GM11168 (cell line): ENCODE data around the gene MYO5A.
"Not testable (repeated sequence)": the region's sequence is repeated elsewhere in the genome, so short reads cannot be mapped to it uniquely, and the experiment has no call there.

Experiments
- in situ Hi-C: fragments of 300-500 bp; cut with MboI; formaldehyde crosslinking; loops from one replicate; pipeline ENCODE4 v1.12.0; 2022; ENCODE audit warnings: low sequenced_read_pairs; ENCODE audit not compliant: unreplicated experiment

The MYO5A gene

DNA sequence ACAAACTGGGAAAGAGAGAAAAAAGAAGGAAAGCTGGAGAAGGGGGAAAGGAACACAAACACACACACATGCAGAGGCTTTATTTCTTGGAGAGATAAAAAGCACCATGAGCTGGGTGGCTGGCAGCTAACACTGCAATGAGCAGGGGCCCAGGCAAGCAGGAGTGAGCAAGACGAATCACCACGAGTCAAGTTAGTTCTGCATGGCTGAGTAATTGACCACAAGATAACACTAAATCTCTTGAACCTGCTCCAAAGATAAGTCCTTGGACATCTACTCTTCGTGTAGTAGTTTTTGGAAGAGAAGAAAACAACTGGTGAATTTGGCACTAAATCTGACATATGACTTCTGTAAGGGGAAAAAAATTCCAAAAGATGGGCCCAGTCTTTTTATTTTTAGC is 100.9 kb downstream of the MYO5A start:
- in situ Hi-C loops, result no loop called here

DNA sequence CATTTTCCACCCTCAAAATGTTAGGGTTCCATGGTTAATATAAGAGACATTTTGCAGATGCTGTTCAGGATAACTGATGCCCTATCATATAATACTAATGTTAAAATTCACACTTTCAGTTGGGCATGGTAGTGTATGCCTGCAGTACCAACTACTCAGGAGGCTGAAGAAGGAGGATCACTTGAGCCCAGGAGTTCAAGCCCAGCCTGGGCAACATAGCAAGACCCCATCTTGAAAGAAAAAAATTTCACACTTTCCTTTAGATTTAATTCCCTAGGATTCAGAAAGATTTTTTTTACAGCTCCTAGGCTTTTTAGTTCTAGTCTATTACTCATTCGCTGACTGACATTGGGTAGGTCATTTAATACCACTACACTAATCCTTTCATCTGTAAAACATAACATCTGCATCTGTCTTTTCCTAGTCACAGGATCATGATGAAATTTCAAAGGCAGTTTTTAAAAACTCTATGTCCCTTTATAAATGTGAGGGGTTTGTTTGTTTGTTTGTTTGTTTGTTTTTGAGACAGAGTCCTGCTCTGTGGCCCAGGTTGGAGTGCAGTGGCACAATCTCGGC is 103.7 kb downstream of the MYO5A start:
- in situ Hi-C loops, result no loop called here

DNA sequence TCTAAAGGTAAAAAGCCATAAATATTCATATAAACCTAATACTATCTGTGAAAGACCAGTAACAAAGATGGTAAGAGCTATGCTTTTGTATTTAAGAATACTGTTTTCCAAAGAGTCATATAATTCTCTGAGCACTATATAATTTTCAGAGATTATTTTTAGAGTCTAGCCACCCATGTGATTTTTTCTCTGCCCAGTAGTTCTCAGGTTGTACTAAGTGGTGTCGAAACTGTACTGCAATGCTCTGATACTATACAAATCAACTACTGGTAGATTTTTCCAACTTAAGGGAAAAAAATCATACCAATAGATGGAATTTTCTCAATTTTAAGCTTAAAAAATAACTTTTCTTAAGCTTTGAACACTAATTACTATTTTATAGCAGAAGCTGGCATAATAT is 104.8 kb downstream of the MYO5A start:
- in situ Hi-C loops, result no loop called here

DNA sequence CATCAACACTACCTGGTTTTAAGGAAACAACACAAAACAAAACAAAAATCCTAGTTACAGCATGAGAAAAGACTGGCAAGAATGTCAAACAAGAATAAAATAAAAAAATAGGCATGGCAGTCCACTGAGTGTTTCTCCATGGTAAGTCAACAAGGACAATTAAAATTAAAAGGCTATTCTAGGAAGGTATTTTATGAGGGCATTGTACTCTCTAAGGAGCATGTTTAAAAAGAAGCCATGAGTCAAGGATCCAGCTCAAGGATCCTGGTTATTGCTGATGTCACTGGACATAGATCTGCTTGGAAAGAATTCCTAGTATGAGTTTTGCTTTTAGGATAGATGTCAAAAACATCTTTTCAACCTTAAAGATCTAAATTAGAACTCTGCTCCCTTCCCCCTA is 106.7 kb downstream of the MYO5A start:
- in situ Hi-C loops, result no loop called here

DNA sequence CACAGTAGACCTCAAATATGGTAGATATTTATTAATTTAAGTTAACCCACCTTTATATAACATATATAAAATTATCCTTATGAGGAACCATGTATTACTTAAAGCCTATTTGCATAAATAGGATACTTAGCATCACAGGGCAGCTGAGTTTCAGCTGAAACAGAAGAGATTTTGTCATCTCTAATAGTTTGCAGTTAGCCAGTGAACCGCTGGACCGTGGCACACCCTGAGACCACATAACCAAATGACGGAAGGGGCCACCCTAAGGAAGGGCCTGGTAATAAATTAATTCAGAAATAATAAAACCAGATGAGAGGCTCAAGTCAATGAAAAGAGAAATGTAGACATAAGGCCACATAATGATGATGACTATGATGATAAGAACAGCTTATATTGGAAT is 107.7 kb downstream of the MYO5A start:
- in situ Hi-C loops, result no loop called here

DNA sequence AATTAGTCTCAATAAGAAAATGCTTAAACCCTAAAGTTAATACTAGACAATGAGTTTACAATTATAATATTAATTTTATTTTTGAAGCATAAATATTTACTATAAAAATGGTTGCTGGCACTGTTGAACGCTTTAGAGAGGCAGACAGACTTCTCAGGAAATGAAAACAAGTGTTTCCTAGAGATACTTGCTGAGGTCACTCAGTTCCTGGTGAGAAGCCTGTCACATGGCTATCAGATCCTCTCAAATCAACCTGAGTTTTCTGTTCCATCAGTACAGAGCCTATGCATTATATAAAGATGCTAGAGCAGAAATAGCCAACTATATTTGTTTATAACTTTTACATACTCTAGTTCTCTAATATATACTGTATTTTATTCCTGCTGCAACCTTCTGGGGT is 109.2 kb downstream of the MYO5A start:
- in situ Hi-C loops, result no loop called here

DNA sequence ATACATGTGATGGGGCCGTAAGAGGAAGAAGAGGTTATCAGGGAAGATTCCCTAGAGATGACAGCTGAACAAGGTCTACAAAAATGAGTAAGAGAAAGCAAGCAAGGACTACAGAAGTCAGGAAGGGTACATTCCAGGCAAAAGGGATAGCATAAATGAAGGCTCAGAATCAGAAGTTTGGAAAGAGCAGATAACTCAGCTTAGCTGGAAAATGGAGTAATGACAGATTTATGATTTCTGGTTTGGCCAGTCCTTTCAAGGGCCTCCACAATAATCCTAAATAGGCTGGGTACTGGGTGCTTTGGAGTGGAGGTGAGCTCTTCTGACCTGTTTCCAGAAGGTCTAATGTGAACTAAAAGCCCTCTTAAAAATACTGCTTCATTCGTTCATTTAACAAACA is 110.7 kb downstream of the MYO5A start:
- in situ Hi-C loops, result no loop called here

DNA sequence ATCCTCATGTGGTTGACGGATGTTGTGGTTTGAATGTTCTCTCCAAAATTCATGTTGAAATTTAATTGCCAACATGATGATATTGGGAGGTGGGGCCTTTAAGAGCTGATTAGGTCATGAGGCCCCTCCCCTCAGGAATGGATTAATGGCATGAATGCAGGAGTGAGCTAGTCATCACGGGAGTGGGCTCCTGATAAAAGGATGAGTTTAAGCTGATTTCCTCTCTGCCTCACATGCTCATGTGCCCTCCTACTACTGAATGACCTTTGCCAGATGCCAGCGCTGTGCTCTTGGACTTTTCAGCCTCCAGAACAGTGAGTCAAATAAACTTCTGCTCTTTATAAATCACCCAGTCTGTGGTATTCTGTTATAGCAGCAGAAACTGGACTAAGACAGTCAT is 111.2 kb downstream of the MYO5A start:
- in situ Hi-C loops, result no loop called here

DNA sequence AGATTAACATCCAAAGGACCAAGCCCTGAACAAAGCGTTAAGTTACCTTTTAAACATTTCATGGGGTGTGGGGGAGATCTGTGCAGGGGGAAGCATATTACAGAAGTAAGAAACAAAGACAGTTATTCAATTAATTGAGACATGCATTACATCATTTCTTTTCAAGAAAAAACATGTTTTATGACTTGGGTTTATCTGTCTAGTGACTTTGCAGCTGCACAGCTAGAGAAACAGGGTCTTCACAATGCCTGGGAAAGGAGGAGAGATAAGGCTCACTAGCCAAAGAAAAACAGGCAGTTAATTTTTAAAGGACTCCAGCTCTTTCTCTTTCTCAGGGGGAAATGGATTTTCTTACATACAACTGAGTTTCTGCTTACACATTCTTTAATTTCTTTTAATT is 112.1 kb downstream of the MYO5A start:
- in situ Hi-C loops, result not testable (repeated sequence)

DNA sequence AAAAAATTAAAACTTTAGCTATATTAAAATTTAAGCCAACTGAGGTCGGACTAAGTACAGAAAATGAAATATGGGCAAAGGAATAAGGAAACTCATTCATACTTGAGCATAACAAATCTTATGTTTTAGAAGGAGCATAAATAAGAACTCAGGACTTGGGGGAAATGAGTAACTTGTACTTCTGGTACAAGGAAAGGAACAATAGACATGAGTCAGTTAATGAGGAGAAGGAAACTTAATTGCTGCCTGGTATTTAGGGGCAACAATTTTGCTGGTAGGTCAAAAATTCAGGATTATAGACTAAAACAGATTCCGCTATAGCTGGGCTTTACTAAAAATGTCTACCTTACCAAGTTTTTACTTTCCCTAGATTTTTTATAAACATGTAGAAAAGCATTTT is 113.1 kb downstream of the MYO5A start:
- in situ Hi-C loops, result no loop called here

DNA sequence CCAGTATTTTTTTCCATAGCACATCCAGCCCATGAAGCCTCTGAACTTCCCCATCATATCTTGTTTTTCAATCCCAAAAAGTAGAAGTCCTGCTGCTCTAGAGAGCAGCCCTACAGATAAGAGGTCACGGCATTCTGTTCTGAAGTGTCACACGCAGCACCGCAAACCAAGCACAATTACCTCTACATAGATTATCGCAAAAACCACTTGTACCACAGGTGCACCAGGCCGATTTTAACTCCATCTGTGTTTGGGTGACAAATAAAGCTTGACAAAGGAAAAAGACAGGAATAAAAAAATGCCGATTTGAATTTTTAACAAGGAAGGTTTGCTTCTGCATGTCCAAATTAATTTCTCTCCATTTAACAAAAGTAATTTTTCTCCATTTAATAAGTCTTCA is 113.7 kb downstream of the MYO5A start:
- in situ Hi-C loops, result no loop called here

DNA sequence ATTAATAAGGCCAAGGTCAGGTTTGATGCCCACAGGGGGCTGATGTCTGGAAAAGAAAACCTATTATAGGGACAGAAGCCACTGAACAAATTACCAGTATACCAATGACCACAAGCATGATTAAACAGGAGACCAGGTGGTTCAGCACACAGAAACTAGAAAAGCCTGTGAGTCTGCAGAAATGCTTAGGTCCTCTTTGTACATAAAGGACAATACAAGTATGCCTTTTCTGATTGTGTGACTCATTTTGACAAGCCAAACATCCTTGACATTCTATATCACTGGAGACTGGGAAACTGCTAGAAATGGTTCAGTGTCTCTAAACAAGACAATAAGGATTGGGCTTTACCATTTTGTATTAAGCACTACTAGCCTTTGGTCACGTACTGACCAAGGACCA is 119.9 kb downstream of the MYO5A start:
- in situ Hi-C loops, result no loop called here

DNA sequence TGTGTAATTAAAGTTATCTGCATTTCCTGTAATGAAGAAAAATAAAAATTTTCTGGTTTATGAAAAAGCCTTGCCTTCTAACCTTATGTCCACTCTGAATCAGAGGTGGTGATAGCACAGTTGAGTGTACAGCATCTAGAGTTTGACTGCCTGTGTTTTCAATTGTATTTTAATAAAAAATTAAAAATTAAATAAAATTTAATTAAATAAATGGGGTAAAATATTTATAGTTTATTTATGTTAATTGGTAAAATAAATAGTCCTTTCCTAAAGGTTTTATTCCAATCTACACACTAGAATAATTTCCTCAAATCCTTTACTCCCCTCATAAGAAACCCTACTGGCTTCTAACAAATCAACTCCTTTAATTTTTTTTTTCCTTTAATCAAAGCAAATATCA is 121.3 kb downstream of the MYO5A start:
- in situ Hi-C loops, result no loop called here

DNA sequence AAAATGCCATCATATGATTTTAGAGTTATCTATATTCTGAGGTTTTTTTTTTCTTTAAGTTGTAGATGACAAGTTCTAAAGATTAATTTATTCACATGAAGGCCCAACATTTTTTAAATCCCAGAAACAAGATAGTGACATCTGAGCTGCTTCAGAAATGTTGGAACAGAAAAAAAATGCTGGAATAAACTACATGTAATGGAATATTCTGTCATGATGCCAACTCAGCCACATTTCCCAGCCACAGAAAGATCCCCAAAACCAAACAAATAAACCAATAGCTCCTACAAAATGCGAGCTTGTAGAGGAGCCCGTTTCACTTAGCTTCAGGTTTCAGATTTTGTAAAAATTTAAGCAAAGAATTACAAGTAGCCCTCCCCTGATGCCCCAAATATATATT is 122.1 kb downstream of the MYO5A start:
- in situ Hi-C loops, result no loop called here

DNA sequence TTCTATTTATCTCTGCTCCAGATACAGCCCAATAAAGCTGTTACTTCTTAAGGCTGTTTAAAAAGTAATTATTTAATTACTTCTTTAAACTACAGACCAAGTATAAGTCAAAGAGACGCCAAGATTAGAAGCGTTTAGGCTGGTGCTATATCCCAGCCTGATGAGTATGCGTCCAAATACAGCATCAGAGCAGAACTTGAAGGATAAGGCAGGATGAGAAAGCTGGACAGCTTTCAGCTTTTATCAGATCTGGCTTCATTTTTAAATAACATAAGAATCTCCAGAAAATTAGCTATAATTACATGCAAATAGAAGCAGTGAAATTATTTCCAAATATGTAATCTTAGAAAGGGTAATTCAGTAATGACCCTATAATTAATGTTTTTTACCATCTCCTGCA is 122.8 kb downstream of the MYO5A start:
- in situ Hi-C loops, result no loop called here

DNA sequence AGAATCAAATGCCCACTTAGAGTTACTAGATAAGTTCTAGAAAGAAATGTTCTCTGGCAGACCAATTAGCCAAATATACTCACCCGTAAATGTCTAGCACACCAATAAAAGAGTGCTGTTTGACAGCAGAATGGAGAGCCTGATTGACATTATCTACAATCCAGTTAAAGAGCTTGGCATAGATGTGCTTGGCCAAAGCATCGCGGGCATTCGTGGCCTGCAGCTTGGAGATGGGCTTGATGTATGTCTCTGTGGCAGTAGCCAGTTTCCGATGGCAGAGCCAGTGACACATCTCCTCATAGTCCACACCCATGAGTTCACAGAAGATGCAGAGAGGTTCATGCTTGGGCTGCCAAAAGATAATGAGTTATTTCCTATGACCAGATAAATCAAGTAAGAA is 131.6 kb downstream of the MYO5A start:
- in situ Hi-C loops, result no loop called here

DNA sequence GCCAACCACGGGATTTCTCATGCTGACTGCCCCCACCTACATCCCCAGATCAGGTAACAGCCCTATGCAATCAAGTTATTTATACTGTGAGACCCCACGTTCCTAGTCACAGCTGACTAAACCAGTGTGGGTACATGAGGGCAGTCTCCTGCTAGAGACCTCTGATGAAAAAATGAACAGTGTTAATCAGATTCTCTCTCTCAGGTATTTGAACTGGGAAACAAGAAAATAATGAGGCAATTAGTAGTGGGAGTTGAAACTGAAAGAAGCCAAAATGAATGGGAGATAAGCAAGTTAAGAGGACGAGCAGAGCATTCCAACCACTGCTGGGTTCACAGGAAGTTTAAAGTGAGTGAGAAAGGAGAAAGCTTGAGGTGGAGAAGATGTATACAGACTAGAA is 134.6 kb downstream of the MYO5A start:
- in situ Hi-C loops, result no loop called here

DNA sequence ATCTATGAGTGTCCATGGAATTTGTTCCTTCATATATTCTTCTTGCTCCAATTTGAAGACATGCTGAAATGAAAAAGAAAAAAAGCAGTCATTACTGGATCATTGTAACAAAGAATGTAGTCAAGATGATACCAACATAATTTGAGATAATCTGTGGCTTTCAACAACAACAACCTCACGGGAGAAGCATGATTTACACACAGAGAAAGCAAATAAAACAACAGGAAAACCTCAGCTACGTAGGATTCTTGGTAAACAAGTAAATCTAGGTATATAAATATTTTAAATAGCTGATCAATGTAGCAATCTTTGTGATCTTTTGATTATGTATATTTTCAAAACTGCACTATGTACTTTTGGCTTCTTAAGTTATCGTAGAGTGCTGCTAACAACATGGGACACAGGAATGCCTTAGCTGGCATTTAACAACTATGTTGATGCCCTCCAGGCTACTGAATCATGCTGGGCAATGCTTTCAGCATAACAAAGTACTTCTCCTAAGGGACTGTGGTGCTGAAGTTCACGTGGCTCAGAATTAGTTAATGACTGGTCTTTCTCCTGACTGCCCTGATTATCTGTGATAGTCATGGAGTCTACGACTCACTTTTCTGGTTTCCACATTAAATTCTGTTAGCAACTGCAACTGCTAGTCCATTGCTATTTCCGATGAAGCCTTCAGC is 136.5 kb downstream of the MYO5A start:
- in situ Hi-C loops, result no loop called here

DNA sequence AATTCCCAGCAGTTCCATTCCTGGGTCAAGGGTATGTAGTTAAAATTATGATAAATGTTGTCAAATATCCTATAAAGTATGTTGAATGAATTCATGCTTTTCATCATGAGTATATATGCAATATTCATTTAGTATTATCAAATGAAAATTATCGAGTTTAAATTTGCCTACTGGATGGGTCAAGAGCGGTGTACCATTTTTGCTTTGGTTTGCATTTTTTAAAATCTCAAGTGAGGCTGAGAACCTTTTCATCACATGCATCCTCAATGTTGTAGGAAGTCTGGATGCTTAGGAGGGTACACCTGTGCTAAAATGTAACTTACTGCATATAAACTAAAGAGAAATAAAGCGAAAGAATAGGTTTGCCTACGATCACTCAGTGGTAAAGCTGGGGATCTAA is 137.6 kb downstream of the MYO5A start:
- in situ Hi-C loops, result no loop called here

DNA sequence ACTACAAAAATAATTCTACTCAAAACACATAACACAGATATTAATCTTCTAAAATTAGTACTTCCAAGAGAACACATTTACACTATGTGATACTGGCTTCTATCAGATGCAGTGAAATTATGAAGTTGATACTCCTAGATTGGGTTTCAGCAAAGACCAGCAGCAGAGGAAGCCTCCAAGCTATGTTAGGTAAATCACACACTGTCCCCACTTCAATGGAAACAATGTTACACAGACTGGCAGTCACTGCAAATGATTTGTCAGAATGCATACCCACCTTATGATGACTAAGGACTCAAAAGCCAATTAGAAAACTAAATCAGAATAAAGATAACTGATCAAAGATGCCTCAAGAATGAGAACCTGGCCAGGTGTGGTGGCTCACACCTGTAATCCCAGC is 143.0 kb downstream of the MYO5A start:
- in situ Hi-C loops, result no loop called here

DNA sequence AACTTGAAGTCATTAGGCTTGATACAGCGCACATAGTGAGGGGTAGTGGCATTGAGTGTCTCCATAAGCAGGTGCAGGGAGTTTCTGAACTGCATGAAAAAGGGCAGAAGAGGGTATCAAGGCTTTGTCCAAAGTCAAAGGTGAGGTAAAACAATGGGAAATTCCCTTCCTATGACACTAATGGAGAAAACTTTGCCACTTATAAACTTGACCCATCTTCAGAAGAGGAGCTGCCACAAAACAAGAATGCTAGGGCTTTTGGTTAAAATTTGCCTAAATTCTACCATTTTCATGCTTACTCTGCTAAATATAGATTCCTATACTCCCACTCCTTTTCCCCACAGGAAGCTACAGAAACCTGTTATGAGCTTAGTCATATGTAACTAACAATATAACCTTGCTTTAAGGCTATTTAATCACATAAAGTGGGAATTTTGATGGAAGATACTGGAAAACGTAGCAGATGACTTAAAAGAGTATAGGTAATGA is 145.5 kb downstream of the MYO5A start:
- in situ Hi-C loops, result no loop called here

DNA sequence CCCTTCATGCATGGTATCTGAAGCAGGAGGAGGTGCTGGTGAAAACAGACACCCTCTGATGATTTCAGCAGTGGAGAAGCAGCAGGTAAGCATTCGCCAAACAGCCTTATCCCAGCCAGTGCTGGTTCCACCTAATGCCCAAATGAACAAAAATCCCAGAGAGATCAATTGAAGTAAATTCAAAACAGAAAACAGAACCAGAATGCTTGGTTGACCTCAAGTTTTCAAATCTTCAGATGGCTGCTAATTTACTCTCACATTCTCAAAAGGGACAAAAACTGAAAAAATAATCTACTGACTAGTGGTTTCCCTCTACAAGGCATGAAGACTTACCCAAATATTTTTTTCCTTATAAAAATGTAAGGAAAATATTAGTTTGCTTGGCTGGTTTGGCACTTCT is 146.0 kb downstream of the MYO5A start:
- in situ Hi-C loops, result no loop called here
